Thyroid gland (tissue), 4 donors: ENCODE measurements around the gene SLC41A1.

Experiments used
- POLR2A ChIP-seq, 2 donors: fragments of 450-650 bp; IDR thresholded peaks; one replicate each; pipeline ENCODE4 v1.6.1; 2017; ENCODE audit warnings: antibody characterized with exemption in 2 of 2, mild to moderate bottlenecking in 2 of 2, moderate library complexity in 1 of 2
- TF ChIP-seq, protein P1 (sequence below), 6 experiments: fragments of 200-600 bp in 3 of 6; fragments of 450-650 bp in 3 of 6; sonication (generic) in 3 of 6; IDR thresholded peaks; one replicate each; pipeline ENCODE4 v1.5.1; 2016 to 2019; ENCODE audit warnings: antibody characterized with exemption in 6 of 6, mild to moderate bottlenecking in 2 of 6, inconsistent platforms in 1 of 6, moderate library complexity in 1 of 6

DNA sequence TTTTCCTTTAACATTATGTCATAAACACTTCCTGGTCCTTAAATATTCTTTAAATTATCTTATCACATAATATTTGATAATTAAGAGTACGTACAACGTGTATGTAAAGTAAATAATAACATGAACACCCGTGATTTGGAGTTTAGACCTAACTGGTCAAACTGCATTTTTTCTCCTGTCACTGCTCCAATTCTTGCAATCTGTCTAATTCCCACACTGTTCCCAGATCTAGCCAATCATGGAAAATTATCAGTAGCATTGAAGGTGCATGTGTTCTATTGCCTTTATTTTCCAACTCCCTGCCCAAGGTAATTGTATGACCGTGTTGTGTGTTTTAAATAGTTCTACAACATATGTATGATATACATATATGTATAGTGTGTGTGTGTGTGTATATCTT lies 39.0 kb upstream of the SLC41A1 start:
- TF ChIP-seq, protein P1, sequence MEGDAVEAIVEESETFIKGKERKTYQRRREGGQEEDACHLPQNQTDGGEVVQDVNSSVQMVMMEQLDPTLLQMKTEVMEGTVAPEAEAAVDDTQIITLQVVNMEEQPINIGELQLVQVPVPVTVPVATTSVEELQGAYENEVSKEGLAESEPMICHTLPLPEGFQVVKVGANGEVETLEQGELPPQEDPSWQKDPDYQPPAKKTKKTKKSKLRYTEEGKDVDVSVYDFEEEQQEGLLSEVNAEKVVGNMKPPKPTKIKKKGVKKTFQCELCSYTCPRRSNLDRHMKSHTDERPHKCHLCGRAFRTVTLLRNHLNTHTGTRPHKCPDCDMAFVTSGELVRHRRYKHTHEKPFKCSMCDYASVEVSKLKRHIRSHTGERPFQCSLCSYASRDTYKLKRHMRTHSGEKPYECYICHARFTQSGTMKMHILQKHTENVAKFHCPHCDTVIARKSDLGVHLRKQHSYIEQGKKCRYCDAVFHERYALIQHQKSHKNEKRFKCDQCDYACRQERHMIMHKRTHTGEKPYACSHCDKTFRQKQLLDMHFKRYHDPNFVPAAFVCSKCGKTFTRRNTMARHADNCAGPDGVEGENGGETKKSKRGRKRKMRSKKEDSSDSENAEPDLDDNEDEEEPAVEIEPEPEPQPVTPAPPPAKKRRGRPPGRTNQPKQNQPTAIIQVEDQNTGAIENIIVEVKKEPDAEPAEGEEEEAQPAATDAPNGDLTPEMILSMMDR (IDR thresholded peaks at IDR 0.05), result no peak
- no peak for TF ChIP-seq POLR2A (IDR thresholded peaks at IDR 0.05)
